Activated naive CD4-positive, alpha-beta T cell (primary cell): Measurements from ENCODE around the gene LGALS7B.
"Not testable (repeated sequence)": the region's sequence is repeated elsewhere in the genome, so short reads cannot be mapped to it uniquely, and the experiment has no call there.

Source experiments
- DNase-seq, 4 experiments: peaks; one replicate each; lab custom pipeline; 2025; lab: John Stamatoyannopoulos, UW

The LGALS7B gene

DNA sequence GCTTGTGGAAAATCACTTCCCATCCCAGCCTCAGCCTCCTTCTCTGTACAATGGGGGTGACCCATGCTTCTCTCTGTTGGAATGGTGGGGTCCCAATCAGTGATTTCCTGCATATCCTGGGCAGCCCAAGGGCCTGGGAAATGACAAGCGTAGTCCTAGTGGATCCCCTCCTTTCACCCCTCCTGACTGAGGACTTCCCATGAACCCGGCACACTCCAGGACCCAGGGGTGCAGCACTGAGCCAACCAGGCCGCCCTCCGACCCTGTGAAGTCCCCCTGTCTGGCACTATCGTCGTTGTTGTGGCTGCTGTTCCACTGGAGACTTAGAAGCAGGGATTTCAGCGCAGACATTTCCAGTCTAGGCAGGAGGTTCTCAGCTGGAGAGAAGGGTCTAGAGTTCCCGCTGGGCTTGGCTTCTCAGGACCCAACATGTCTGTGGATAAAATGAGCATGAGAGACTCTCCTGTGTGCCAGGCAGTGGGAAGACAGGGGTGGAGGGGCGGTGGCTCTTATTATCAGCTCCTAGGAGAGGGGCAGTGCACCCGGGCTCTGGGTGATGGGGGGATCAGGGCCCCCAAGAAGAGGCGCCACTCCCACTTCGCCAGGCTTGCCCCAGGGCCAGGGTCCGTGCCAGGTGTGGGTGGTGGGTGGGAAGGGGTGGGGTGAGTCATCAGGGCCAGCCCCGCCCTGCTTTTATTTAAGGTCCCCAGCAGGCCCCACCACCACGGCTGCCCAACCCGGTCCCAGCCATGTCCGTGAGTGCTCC is at the start of gene LGALS7B:
LGALS7B (plus strand) TSS at position 723 of the 766 bp plus-strand sequence; CDS start at position 750, 27 bp downstream.
- no peak for DNase-seq

DNA sequence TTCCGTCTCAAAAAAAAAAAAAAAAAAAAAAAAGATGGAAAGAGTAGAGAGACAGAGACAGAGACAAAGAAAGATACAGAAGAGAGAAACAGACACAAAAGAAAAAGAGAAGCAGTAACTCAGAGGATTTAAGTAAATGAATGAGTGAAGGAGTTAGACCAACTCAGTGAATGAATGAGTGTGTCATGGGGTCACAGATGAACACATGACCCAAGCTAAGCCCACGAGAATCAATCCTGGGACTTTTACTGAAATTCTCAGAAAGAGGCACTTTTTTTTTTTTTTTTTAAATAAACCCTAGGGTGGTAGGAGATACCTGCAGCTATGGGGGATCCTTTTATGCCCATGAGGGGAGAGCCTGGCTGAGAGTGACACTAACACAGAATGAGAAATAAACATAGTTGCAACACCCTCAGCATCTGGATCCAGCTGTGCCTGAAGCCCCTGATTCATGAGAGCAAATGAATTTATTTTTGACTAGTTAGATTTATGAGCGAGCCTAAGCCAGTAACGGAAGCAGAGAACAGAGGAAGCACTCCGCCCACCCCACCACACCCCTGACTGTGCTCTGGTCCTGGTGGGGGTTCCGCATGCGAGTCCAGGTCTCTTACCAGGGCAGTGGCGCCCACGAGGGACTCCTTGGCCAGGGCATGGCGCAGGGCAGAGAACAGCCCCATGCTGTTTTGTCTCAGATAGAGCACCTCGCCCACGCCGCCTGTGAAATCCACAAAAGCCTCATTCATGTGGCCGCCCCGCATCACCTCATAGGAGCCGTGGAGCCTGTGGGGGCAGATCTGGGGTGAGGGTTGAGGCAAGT is 49.4 kb upstream of the LGALS7B start:
- DNase-seq = no peak

GRCh38 chr19:38740257-38740592 is 48.8 kb upstream of the LGALS7B start:
- DNase-seq = no peak

DNA sequence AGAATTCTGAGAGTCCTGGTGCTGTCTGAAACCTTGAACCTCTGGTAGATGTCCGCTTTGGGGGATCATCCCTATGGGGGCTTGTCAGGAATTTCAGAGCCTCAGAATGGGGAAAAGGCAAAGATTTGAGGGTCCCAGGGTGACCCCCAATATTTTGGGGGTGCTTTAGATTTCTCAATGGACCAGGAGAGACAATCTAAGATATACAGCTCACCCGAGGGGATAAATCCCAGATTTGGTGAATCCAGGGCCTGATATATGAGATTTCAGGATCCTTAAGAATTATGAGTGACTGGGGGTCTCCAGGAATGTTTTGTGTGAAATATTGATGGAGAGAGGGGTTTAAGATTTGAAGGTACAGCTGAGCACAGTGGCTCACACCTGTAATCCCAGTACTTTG is 48.1 kb upstream of the LGALS7B start:
- DNase-seq = no peak

- no peak for DNase-seq
These were observed 47.3 kb upstream of the LGALS7B start for GRCh38 chr19:38741670-38742069.

- no peak for DNase-seq
These were observed 46.7 kb upstream of the LGALS7B start for GRCh38 chr19:38742296-38742695.

- DNase-seq = no peak
These were observed 46.1 kb upstream of the LGALS7B start for GRCh38 chr19:38742906-38743305.

DNA sequence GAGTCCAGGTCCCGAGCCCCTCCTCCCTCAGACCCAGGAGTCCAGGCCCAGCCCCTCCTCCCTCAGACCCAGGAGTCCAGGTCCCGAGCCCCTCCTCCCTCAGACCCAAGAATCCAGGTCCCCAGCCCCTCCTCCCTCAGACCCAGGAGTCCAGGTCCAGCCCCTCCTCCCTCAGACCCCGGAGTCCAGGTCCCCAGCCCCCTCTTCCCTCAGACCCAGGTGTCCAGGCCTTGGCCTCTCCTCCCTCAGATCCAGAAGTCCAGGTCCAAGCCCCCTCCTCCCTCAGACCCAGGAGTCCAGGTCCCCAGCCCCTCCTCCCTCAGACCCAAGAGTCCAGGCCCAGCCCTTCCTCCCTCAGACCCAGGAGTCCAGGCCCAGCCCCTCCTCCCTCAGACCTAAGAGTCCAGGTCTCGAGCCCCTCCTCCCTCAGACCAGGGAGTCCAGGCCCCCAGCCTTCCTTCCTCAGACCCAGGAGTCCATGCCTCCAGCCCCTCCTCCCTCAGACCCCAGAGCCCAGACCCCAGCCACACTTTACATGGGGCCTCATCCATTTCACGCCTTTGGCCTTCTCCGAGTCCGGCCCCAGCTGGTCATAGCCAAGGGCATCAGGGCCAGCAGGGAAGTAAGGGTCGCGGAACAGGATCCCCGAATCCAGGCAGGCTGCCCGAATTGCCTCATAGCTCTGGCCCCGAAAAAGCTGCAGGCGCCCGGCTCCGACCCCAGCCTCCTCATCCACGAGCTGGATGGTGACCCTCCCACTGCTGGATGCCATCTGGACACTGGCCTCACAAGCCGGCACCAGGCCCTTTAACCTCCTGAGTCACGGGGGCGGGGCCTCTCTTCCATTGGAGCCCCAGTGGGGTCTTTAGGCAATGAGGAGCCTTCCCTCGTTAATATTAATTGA is 45.4 kb upstream of the LGALS7B start:
- no peak for DNase-seq

DNA sequence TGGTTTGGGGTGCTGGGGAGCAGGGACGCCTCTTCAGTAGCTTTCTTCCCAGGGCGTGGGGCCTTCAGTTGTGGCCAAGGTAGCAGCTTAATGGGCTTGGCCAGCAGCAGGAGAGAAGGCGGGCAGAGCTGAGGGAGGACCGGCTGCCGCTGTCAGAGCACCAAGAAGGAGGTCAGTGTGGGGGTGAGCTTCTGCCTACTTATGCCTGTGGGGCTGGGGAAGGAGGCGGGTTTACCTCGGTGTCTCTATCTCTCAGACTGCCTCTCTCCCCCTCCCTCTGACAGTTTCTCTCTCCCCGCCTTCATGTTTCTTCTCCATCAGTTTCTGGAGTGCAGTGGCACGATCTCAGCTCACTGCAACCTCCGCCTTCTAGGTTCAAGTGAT is 44.7 kb upstream of the LGALS7B start, which contains the start of gene CAPN12:
CAPN12 (minus strand) TSS at position 177 of the 384 bp plus-strand sequence. CDS start 309 bp downstream, outside the sequence.
- no peak for DNase-seq

DNA sequence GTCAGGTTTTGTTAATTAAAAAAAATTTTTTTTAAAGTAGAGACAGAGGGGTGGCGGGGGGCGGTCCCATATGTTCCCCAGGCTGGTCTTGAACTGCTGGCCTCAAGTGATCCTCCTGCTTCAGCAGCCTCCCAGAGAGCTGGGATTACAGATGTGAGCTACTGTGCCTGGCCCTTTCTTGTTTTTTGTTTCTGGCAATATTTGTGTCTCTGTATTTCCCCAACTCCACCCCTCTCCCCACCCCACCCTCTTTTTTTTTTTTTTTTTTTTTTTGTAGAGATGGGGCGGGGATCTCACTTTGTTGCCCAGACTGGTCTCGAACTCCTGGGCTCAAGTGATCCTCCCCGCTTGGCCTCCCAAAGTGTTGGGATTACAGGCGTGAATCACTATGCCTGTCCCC is 44.1 kb upstream of the LGALS7B start:
- DNase-seq = no peak

DNA sequence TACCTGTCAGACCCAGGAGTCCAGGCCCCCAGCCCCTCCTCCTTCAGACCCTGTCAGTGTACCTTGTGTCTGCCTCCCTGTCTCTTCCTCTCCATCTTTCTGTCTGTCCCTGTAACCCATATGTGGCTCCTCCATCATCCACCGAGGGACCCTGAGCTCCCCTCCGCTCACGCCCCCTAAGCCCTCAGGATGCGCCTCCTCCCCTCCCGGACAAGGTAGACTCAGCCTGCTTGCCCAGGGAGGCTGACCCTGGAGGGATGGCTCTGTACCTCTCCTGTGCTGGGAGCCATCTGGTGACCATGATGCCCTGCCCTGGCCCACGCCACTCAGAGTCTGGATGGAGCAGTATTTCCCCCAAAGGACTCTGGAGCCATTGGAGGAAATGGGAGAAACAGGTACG is 43.7 kb upstream of the LGALS7B start:
- no peak for DNase-seq

GRCh38 chr19:38753783-38754182 is 35.2 kb upstream of the LGALS7B start:
- not testable (repeated sequence) for DNase-seq

DNA sequence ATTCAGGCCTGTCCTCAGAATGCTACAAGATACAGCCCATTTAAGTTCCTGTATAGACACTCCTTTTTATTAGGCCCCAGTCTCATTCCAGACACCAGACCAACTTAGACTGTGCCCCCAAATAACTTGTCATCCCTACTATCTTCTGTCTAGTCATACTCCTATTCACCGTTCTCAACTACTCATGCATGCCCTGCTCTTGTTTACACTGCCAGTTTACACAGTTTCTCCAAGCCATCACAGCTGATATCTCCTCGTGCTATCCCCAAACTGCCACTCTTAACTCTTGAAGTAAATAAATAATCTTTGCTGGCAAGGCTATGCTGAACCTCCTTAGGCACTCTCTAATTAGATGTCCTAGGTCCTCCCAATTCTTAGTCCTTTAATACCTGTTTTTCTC is 34.8 kb upstream of the LGALS7B start:
- DNase-seq = not testable (repeated sequence)

- no peak for DNase-seq
These were observed 29.4 kb upstream of the LGALS7B start for GRCh38 chr19:38759590-38760003.

- DNase-seq = not testable (repeated sequence)
These were observed 28.0 kb upstream of the LGALS7B start for GRCh38 chr19:38760805-38761517.

- not testable (repeated sequence) for DNase-seq
These were observed 27.1 kb upstream of the LGALS7B start for GRCh38 chr19:38761884-38762389.

DNA sequence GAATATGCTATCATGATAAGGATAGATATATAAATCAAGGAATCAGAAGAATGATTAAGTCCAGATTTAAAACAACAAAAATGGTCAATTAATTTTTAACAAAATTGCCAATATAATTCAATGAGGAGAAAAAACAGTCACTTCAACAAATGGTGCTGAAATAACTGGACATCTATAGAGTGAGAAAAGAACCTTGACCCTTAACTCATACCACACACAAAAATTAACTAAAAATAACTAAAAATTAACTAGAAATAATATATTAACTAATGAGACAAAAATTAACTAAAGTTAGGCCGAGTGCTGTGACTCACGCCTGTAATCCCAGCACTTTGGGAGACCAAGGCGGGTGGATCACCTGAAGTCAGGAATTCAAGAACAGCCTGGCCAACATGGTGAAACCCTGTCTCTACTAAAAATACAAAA is 25.2 kb upstream of the LGALS7B start:
- DNase-seq = no peak

DNA sequence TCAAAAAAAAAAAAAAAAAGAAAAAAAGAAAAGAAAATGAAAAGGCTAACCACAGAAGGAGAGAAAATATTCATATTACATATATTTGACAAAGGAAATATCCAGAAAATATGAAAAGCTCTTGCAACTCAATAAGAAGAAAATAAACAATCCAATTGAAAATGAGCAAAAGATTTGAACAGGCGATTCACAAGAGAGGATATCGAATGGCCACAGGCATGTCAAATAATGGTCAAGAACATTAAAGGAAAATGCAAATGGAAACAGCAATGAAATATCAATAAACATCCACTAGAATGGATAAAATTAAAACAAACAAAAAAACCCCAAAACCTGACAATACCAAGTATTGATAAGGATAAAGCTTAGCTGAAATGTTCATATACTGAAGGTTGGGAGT is 23.8 kb upstream of the LGALS7B start:
- DNase-seq = no peak

GRCh38 chr19:38766276-38767047 is 22.5 kb upstream of the LGALS7B start:
- DNase-seq = no peak

- DNase-seq = peak; percentile 65 to 93 (median 88)
These were observed 19.3 kb upstream of the LGALS7B start for GRCh38 chr19:38769635-38770211.
